H1 (cell line): Measurements from ENCODE around the gene BRME1. TPM values are rescaled to one million over a fixed set of nuclear protein-coding genes. Genes with fewer than 3 reads are reported as not detected.

Experiments
- CHD7 ChIP-seq: fragments of 300-600 bp; sonication (generic); IDR thresholded peaks from 2 replicates; pipeline ENCODE4 v1.7.1; 2012; ENCODE audit warnings: low read length, moderate library complexity, mild to moderate bottlenecking, inconsistent platforms; ENCODE audit not compliant: insufficient replicate concordance
- E2F6 ChIP-seq: IDR thresholded peaks from 2 replicates; pipeline ENCODE4 v1.6.1; 2012; ENCODE audit warnings: inconsistent platforms
- HDAC6 ChIP-seq: IDR thresholded peaks from one replicate; pipeline ENCODE4 v1.7.1; 2012; ENCODE audit warnings: low read depth, mild to moderate bottlenecking, inconsistent platforms, low read length, moderate library complexity
- KDM1A ChIP-seq: fragments of 200-600, 300-600 bp; sonication (generic); IDR thresholded peaks from 2 replicates; pipeline ENCODE4 v1.7.1; 2016; ENCODE audit warnings: mild to moderate bottlenecking, low read length, borderline replicate concordance
- NANOG ChIP-seq: IDR thresholded peaks from 2 replicates; pipeline ENCODE4 v1.6.1; 2011; ENCODE audit warnings: low read length, low read depth, mild to moderate bottlenecking, inconsistent platforms; ENCODE audit not compliant: insufficient read depth, poor library complexity, severe bottlenecking
- POLR2AphosphoS5 ChIP-seq: IDR thresholded peaks from 2 replicates; pipeline ENCODE4 v1.6.1; 2011; ENCODE audit warnings: low read depth, low read length
- RFX5 ChIP-seq: IDR thresholded peaks from 2 replicates; pipeline ENCODE4 v1.6.1; 2011; ENCODE audit warnings: low read depth, low read length, improper control_type of control experiment, borderline replicate concordance
- SP2 ChIP-seq: IDR thresholded peaks from 2 replicates; pipeline ENCODE4 v1.6.1; 2012; ENCODE audit warnings: mild to moderate bottlenecking, low read length, inconsistent platforms
- SP4 ChIP-seq: IDR thresholded peaks from 2 replicates; pipeline ENCODE4 v1.6.1; 2012; ENCODE audit warnings: low read length, inconsistent platforms
- polyA plus RNA-seq, 7 experiments: library from polyadenylated mRNA; depleted of rRNA in 3 of 7; stranded (reverse) in 5 of 7; unstranded in 2 of 7; fragments of >200 nt in 5 of 7; fragments of 200-250 nt in 2 of 7; gene quantifications; 1 replicate in 5 of 7; 2 replicates in 1 of 7; 4 replicates in 1 of 7; pipeline versions ENCODE4 v1.2.1 to v1.2.3, GENCODE V29; 2011 to 2013; ENCODE audit warnings: missing spikeins in 2 of 7, mixed read lengths in 2 of 7
- total RNA-seq: library from RNA; stranded (reverse); fragmentation: NEBNext Ultra II Directional; extraction: Animal tissue kit (Norgen Biotek cat#: 25700); gene quantifications from 2 replicates; pipeline ENCODE4 v1.2.1, GENCODE V29; 2021

Gene BRME1
- total and polyA plus RNA-seq, 2 of the 8 experiments (the other 6 are each of a cell fraction or from before 2014, with no cell fraction given): 4.6 to 4.7 TPM

- no peak for TF ChIP-seq CHD7
- TF ChIP-seq E2F6: no peak
- TF ChIP-seq NANOG: no peak
- 0 out of 2 replicates have a peak, but pooled peaks have one; percentile 28 for TF ChIP-seq POLR2AphosphoS5
- peak; percentile 78 for TF ChIP-seq SP2
- TF ChIP-seq HDAC6: no peak
- TF ChIP-seq SP4: 0 out of 2 replicates have a peak, but pooled peaks have one; percentile 71
- TF ChIP-seq KDM1A: no peak
- TF ChIP-seq RFX5: no peak
Measured at GRCh38 chr19:13833330-13834243, 72.3 kb downstream of the BRME1 start (continued).
